Measurements from ENCODE around the gene CYSRT1.
A peak's percentile ranks its signal among the peaks of the same experiment; 100 is the strongest.

CYSRT1 gene

GRCh38 chr9:137185921-137186320 lies 39.1 kb upstream of the CYSRT1 start:
- no peak overlapping the region for H3K4me3 ChIP-seq (ENCODE audit: low read depth, low read length)
- no peak for TF ChIP-seq CTCF (IDR thresholded peaks at IDR 0.05; ENCODE audit: low read depth, low read length)
- no peak for DNase-seq (ENCODE audit: low read depth, low spot score)
- in situ Hi-C loops (cut with HindIII; ENCODE audit: low sequenced_read_pairs) = no loop called here

DNA sequence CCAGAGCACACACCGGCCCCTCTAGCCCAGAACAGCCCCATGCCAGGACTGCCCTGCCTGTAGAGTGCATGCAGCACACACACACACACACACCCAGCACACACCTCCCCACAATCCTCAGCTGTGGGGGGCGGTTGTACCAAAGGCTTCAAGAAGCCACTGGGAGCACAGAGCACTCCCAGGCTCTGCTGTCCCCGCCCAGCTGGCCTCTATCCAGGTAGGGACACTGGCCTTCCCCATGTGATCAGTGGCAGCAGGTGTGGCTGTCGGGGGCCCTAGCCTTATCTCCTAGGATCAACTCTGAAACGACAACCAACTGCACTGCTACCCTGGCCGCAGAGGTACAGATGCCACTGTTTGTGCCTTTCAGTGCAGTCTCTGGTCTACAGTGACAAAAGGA lies 38.6 kb upstream of the CYSRT1 start:
- H3K4me3 ChIP-seq (ENCODE audit: low read depth, low read length) = no peak overlapping the region
- in situ Hi-C loops (cut with HindIII; ENCODE audit: low sequenced_read_pairs) = no loop called here

DNA sequence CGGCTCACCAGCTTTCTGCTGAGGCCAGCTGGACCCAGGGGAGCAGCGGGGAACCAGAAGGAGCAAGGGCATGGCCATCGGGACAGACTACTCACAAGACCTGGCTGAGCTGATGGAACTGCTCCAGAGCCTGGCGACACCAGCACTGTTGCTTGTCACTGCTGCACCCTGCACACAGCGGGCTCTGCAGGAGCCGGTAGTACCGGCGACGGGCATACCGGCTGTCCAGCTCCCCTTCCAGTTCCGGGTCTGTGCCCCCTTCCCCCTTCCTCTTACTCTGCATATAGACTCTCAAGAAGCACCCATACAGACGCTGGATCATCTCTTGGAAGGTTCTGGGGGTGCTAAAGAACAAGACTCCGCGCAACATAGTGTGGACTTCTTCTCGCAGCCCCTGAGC lies 37.6 kb upstream of the CYSRT1 start:
- no peak for TF ChIP-seq CTCF (IDR thresholded peaks at IDR 0.05; ENCODE audit: low read depth, low read length)
- in situ Hi-C loops (cut with HindIII; ENCODE audit: low sequenced_read_pairs) = no loop called here
- peak overlapping the region; percentile 87 for H3K4me3 ChIP-seq (ENCODE audit: low read depth, low read length)
- DNase-seq (ENCODE audit: low read depth, low spot score) = no peak

More for the DNA sequence above, 38.6 kb upstream of the CYSRT1 start:
- no peak for TF ChIP-seq CTCF (IDR thresholded peaks at IDR 0.05; ENCODE audit: low read depth, low read length)
- no peak for DNase-seq (ENCODE audit: low read depth, low spot score)

GRCh38 chr9:137188086-137188489 lies 36.9 kb upstream of the CYSRT1 start:
- TF ChIP-seq CTCF (IDR thresholded peaks at IDR 0.05; ENCODE audit: low read depth, low read length) = no peak
- in situ Hi-C loops (cut with HindIII; ENCODE audit: low sequenced_read_pairs) = no loop called here
- peak overlapping the region; percentile 87 for H3K4me3 ChIP-seq (ENCODE audit: low read depth, low read length)
- DNase-seq (ENCODE audit: low read depth, low spot score) = no peak

DNA sequence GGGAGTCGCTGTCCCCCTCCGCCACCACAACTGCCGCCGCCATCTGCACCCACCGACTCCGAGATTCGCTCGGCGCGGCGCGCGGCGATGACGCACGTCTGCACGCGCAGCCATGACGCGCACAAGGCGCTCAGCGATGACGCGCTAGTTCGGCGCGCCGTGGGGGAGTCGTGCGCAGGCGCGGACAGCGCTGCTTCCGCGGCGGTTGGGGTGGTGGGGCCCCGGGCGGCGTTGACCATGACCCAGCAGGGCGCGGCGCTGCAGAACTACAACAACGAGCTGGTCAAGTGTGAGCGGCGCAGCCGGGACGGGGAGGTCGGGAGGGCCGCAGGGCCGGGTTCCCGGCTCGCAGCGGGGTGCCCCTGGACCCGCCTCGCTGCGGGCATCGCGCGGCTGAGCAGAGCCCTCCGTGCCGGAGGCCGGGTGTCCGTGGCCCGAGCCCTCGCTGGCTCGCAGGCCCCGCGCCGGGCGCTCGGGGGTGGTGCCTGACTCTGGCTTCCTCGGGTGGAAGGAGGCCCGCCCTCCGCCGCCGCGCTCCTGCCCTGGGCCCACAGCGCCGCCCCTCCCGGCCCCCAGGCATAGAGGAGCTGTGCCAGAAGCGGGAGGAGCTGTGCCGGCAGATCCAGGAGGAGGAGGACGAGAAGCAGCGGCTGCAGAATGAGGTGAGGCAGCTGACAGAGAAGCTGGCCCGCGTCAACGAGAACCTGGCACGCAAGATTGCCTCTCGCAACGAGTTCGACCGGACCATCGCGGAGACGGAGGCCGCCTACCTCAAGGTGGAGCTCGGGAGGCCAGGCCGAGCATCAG lies 36.3 kb upstream of the CYSRT1 start, which contains the start of the genes ANAPC2 and SSNA1:
Gene ANAPC2, minus strand, starts transcription at position 71 of the 807 bp plus-strand sequence. Its CDS starts 28 bp downstream, at position 43.
Gene SSNA1, plus strand, starts transcription at position 187 of the 807 bp plus-strand sequence. Its CDS starts 51 bp downstream, at position 238.
- in situ Hi-C loops (cut with HindIII; ENCODE audit: low sequenced_read_pairs) = no loop called here
- TF ChIP-seq CTCF (IDR thresholded peaks at IDR 0.05; ENCODE audit: low read depth, low read length) = peak; percentile 58
- DNase-seq (ENCODE audit: low read depth, low spot score) = peak; percentile 94
- H3K4me3 ChIP-seq (ENCODE audit: low read depth, low read length) = peak within 1 kb of the TSS; percentile 87

DNA sequence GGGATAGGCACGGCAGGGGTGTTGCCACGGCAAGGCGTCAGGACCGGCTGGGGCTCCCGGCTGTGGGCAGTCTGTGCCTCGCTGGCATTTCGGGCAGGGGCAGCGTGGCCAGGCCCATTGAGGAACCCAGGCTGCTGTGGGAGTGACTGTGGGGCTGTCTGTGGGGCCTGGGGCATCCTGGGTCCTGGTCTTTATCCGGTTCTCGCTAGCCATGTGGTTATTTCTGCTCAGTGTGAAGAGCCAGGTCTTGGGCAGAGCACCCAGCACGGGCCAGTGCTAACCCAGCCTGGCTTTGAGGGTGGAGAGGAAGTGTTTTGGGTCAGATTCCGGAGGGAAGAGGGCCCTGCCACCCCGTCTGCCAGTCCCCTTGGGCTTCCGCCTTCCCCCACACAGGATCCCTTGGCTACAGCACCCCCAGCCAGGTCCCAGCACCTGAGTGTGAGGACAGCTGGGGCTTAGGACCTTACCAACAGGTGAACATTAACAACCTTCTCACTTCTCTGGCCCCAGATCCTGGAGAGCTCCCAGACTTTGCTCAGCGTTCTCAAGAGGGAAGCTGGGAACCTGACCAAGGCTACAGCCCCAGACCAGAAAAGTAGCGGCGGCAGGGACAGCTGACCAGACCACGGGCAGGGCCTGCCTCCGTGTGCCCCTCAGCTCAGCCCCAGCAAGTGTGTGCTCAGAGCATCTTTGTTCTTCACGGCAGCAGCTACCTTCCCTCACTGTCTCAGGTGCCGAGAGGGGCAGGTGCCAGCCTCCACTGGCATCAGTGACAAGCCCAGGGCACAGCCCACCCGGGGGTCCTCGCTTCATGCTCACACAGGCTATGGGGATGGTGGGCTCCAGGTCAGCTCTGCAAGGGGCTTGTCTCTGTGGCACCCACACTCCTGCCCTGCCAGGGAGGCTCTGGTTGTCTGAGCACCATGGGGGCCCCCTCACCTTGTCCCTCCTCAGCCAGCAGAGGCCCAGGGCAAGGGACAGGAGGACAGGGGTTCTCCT lies 35.4 kb upstream of the CYSRT1 start:
- in situ Hi-C loops (cut with HindIII; ENCODE audit: low sequenced_read_pairs) = no loop called here
- no peak for DNase-seq (ENCODE audit: low read depth, low spot score)
- no peak for TF ChIP-seq CTCF (IDR thresholded peaks at IDR 0.05; ENCODE audit: low read depth, low read length)
- H3K4me3 ChIP-seq (ENCODE audit: low read depth, low read length) = peak overlapping the region; percentile 87
